ENCODE results near the gene MCF2L.

DNA sequence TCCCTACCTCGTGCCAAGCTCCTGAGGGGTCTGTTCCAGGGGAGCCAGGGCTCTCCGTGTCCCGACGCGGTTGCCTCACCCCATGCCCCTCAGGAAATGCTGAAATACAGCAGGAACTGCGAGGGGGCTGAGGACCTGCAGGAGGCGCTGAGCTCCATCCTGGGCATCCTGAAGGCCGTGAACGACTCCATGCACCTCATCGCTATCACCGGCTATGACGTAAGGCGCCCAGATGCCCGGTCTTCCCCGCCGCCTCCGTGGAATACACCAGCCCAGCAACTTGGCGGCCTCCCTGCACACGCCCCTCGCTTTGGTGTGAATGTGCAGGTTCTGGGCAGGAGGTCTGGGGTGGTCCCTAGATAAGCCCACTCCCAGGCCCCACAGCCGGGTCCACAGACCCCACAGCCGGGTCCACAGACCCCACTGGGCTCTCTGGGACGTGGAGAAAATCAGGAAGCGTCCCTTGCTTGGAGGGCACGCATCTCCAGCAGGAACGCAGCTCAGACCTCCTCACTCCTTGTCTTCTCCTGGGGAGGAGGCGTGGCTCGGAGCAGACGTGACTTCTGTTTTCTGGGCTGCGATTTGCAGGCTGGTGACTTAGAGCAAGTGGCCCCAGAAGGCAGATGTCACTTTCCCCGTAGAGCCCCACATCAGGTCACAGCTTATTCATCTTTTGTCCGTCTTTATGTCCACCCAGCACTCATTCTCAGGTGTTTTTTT is 117.2 kb downstream of the MCF2L start:
- TF ChIP-seq POLR2AphosphoS5 (IDR thresholded peaks at IDR 0.05; ENCODE audit: low read depth, low read length), result no peak
- no peak for TF ChIP-seq SIN3A (IDR thresholded peaks at IDR 0.05; ENCODE audit: borderline replicate concordance, insufficient read depth, low read length)
- TF ChIP-seq FOXP2 (optimal IDR thresholded peaks at IDR 0.05; ENCODE audit: borderline replicate concordance, extremely low read depth, extremely low read length, insufficient read depth), result no peak
- TF ChIP-seq TAF1 (IDR thresholded peaks at IDR 0.05; ENCODE audit: borderline replicate concordance, insufficient read depth, low read length), result no peak
